ENCODE results near the gene TRIO. TPM values are rescaled to one million over a fixed set of nuclear protein-coding genes. Genes with fewer than 3 reads are reported as not detected.

TRIO gene
- total RNA-seq, 2 experiments from 2014 or later = 5.7 to 15.7 TPM

GRCh38 chr5:14145435-14146334 lies 2.5 kb downstream of the TRIO start:
- peak overlapping the region; percentile 46 for H3K4me3 Mint-ChIP-seq
- no peak for DNase-seq
- H3K9me3 Mint-ChIP-seq (ENCODE audit: low read depth) = no peaks in the 10 kb centered on the region
- H3K36me3 Mint-ChIP-seq = no peaks in the 10 kb centered on the region
- CTCF ChIA-PET = no interaction called here
- no peak overlapping the region for H3K27ac Mint-ChIP-seq
- ATAC-seq = no peak
- H3K4me1 Mint-ChIP-seq = peaks cover 10% of the 10 kb centered on the region
- H3K27me3 Mint-ChIP-seq = peaks cover 69% of the 10 kb centered on the region

- CTCF ChIA-PET = no interaction called here
- Mint-ChIP-seq H3K4me1 (peaks cover 10% of the 10 kb centered on the region), H3K27ac (no peak overlapping the region), H3K9me3 (ENCODE audit: low read depth) (no peaks in the 10 kb centered on the region), H3K4me3 (no peak overlapping the region), H3K27me3 (peaks cover 63% of the 10 kb centered on the region), H3K36me3 (no peaks in the 10 kb centered on the region)
- DNase-seq (no peak), ATAC-seq (no peak)
These were observed 3.6 kb downstream of the TRIO start for GRCh38 chr5:14146725-14147124.

GRCh38 chr5:14147210-14147609 lies 4.1 kb downstream of the TRIO start:
- peaks cover 59% of the 10 kb centered on the region for H3K27me3 Mint-ChIP-seq
- H3K4me3 Mint-ChIP-seq = no peak overlapping the region
- no peaks in the 10 kb centered on the region for H3K9me3 Mint-ChIP-seq (ENCODE audit: low read depth)
- peaks cover 9% of the 10 kb centered on the region for H3K4me1 Mint-ChIP-seq
- no peaks in the 10 kb centered on the region for H3K36me3 Mint-ChIP-seq
- DNase-seq (no peak), ATAC-seq (no peak)
- no peak overlapping the region for H3K27ac Mint-ChIP-seq
- CTCF ChIA-PET = no interaction called here

GRCh38 chr5:14148483-14148882 lies 5.3 kb downstream of the TRIO start:
- no peak for ATAC-seq
- Mint-ChIP-seq H3K27me3 (peaks cover 58% of the 10 kb centered on the region), H3K4me3 (no peak overlapping the region), H3K27ac (no peak overlapping the region), H3K36me3 (no peaks in the 10 kb centered on the region), H3K9me3 (ENCODE audit: low read depth) (no peaks in the 10 kb centered on the region), H3K4me1 (peaks cover 6% of the 10 kb centered on the region)
- CTCF ChIA-PET = no interaction called here
- no peak for DNase-seq

GRCh38 chr5:14148890-14149671 lies 5.9 kb downstream of the TRIO start:
- peaks cover 62% of the 10 kb centered on the region for H3K27me3 Mint-ChIP-seq
- peaks cover 6% of the 10 kb centered on the region for H3K4me1 Mint-ChIP-seq
- ATAC-seq (no peak), DNase-seq (no peak)
- no peaks in the 10 kb centered on the region for H3K36me3 Mint-ChIP-seq
- CTCF ChIA-PET = no interaction called here
- no peak overlapping the region for H3K4me3 Mint-ChIP-seq
- no peak overlapping the region for H3K27ac Mint-ChIP-seq
- H3K9me3 Mint-ChIP-seq (ENCODE audit: low read depth) = no peaks in the 10 kb centered on the region

GRCh38 chr5:14149672-14150274 lies 6.6 kb downstream of the TRIO start:
- no peak overlapping the region for H3K4me3 Mint-ChIP-seq
- H3K4me1 Mint-ChIP-seq = peaks cover 3% of the 10 kb centered on the region
- H3K27ac Mint-ChIP-seq = no peak overlapping the region
- no peaks in the 10 kb centered on the region for H3K36me3 Mint-ChIP-seq
- no peaks in the 10 kb centered on the region for H3K9me3 Mint-ChIP-seq (ENCODE audit: low read depth)
- CTCF ChIA-PET = no interaction called here
- DNase-seq (no peak), ATAC-seq (no peak)
- H3K27me3 Mint-ChIP-seq = peaks cover 63% of the 10 kb centered on the region

- Mint-ChIP-seq H3K9me3 (ENCODE audit: low read depth) (no peaks in the 10 kb centered on the region), H3K36me3 (no peaks in the 10 kb centered on the region), H3K4me1 (no peaks in the 10 kb centered on the region), H3K4me3 (no peak overlapping the region), H3K27ac (no peak overlapping the region), H3K27me3 (peaks cover 46% of the 10 kb centered on the region)
- ATAC-seq (no peak), DNase-seq (no peak)
- CTCF ChIA-PET = no interaction called here
These were observed 8.3 kb downstream of the TRIO start for GRCh38 chr5:14151416-14151815.

GRCh38 chr5:14153071-14153864 lies 10.1 kb downstream of the TRIO start:
- no peak overlapping the region for H3K27ac Mint-ChIP-seq
- H3K9me3 Mint-ChIP-seq (ENCODE audit: low read depth) = no peaks in the 10 kb centered on the region
- no peaks in the 10 kb centered on the region for H3K4me1 Mint-ChIP-seq
- H3K36me3 Mint-ChIP-seq = no peaks in the 10 kb centered on the region
- ATAC-seq (no peak), DNase-seq (no peak)
- H3K27me3 Mint-ChIP-seq = peaks cover 29% of the 10 kb centered on the region
- no peak overlapping the region for H3K4me3 Mint-ChIP-seq
- CTCF ChIA-PET = no interaction called here

- Mint-ChIP-seq H3K27ac (no peak overlapping the region), H3K27me3 (peaks cover 22% of the 10 kb centered on the region), H3K4me1 (no peaks in the 10 kb centered on the region), H3K36me3 (no peaks in the 10 kb centered on the region), H3K4me3 (no peak overlapping the region), H3K9me3 (ENCODE audit: low read depth) (no peaks in the 10 kb centered on the region)
- ATAC-seq (no peak), DNase-seq (no peak)
- CTCF ChIA-PET = no interaction called here
These were observed 11.0 kb downstream of the TRIO start for GRCh38 chr5:14153932-14154731.

- no peak for DNase-seq
- H3K9me3 Mint-ChIP-seq (ENCODE audit: low read depth) = no peaks in the 10 kb centered on the region
- H3K4me1 Mint-ChIP-seq = no peaks in the 10 kb centered on the region
- no peak overlapping the region for H3K27ac Mint-ChIP-seq
- CTCF ChIA-PET = no interaction called here
- no peak for ATAC-seq
- peaks cover 12% of the 10 kb centered on the region for H3K27me3 Mint-ChIP-seq
- H3K4me3 Mint-ChIP-seq = no peak overlapping the region
- no peaks in the 10 kb centered on the region for H3K36me3 Mint-ChIP-seq
These were observed 11.9 kb downstream of the TRIO start for GRCh38 chr5:14155075-14155474.

GRCh38 chr5:14155739-14156138 lies 12.6 kb downstream of the TRIO start:
- Mint-ChIP-seq H3K4me3 (no peak overlapping the region), H3K27me3 (peaks cover 12% of the 10 kb centered on the region), H3K36me3 (no peaks in the 10 kb centered on the region), H3K4me1 (no peaks in the 10 kb centered on the region), H3K27ac (no peak overlapping the region), H3K9me3 (ENCODE audit: low read depth) (no peaks in the 10 kb centered on the region)
- ATAC-seq (no peak), DNase-seq (no peak)
- CTCF ChIA-PET = no interaction called here

- no peak for ATAC-seq
- Mint-ChIP-seq H3K27ac (no peak overlapping the region), H3K4me1 (no peaks in the 10 kb centered on the region), H3K36me3 (no peaks in the 10 kb centered on the region), H3K9me3 (ENCODE audit: low read depth) (no peaks in the 10 kb centered on the region), H3K4me3 (no peak overlapping the region), H3K27me3 (peaks cover 12% of the 10 kb centered on the region)
- CTCF ChIA-PET = no interaction called here
- DNase-seq = no peak
These were observed 13.1 kb downstream of the TRIO start for GRCh38 chr5:14156290-14156649.

Data from activated CD8-positive, alpha-beta memory T cell treated with anti-CD3 and anti-CD28 coated beads, Interleukin-2, amount 10 ng/mL, durations not matched to agents 7 days and 5 days (primary cell).